Measurements from ENCODE around the gene SWT1.
"Not testable (repeated sequence)": the region's sequence is repeated elsewhere in the genome, so short reads cannot be mapped to it uniquely, and the experiment has no call there.

The SWT1 gene

GRCh38 chr1:185170291-185170848, 13.4 kb downstream of the SWT1 start:
- DNase-seq: peak; percentile 56

- no peak for DNase-seq
Observed at GRCh38 chr1:185193756-185194155, 36.8 kb downstream of the SWT1 start.

- not testable (repeated sequence) for DNase-seq
Observed at GRCh38 chr1:185198712-185199111, 41.7 kb downstream of the SWT1 start.

GRCh38 chr1:185200889-185201288, 43.9 kb downstream of the SWT1 start:
- no peak for DNase-seq

GRCh38 chr1:185207170-185207569, 50.2 kb downstream of the SWT1 start:
- no peak for DNase-seq

- no peak for DNase-seq
Observed at GRCh38 chr1:185207980-185208602, 51.1 kb downstream of the SWT1 start.

GRCh38 chr1:185208626-185209180, 51.7 kb downstream of the SWT1 start:
- no peak for DNase-seq

- DNase-seq: not testable (repeated sequence)
Observed at GRCh38 chr1:185209357-185209756, 52.4 kb downstream of the SWT1 start.

GRCh38 chr1:185213091-185213490, 56.1 kb downstream of the SWT1 start:
- no peak for DNase-seq

GRCh38 chr1:185215911-185216310, 58.9 kb downstream of the SWT1 start:
- no peak for DNase-seq

GRCh38 chr1:185224132-185224531, 67.2 kb downstream of the SWT1 start:
- no peak for DNase-seq

- no peak for DNase-seq
Observed at GRCh38 chr1:185227161-185227560, 70.2 kb downstream of the SWT1 start.

- no peak for DNase-seq
Observed at GRCh38 chr1:185228979-185229378, 72.0 kb downstream of the SWT1 start.

GRCh38 chr1:185229981-185230380, 73.0 kb downstream of the SWT1 start:
- DNase-seq: no peak

GRCh38 chr1:185232874-185233273, 75.9 kb downstream of the SWT1 start:
- DNase-seq: no peak

- DNase-seq: not testable (repeated sequence)
Observed at GRCh38 chr1:185234183-185234582, 77.2 kb downstream of the SWT1 start.

GRCh38 chr1:185237176-185237575, 80.2 kb downstream of the SWT1 start:
- not testable (repeated sequence) for DNase-seq

GRCh38 chr1:185237661-185238060, 80.7 kb downstream of the SWT1 start:
- DNase-seq: no peak

GRCh38 chr1:185238447-185238846, 81.5 kb downstream of the SWT1 start:
- no peak for DNase-seq

- no peak for DNase-seq
Observed at GRCh38 chr1:185239861-185240260, 82.9 kb downstream of the SWT1 start.

- no peak for DNase-seq
Observed at GRCh38 chr1:185241127-185241526, 84.2 kb downstream of the SWT1 start.

GRCh38 chr1:185244015-185244747, 87.2 kb downstream of the SWT1 start:
- no peak for DNase-seq

- no peak for DNase-seq
Observed at GRCh38 chr1:185245466-185245865, 88.5 kb downstream of the SWT1 start.

GRCh38 chr1:185249563-185249962, 92.6 kb downstream of the SWT1 start:
- no peak for DNase-seq
